HG02763 (cell line): ENCODE results near the gene PLVAP.
A peak's percentile ranks its signal among the peaks of the same experiment; 100 is the strongest.

Source experiments
- ATAC-seq: cut with Tn5 transposase; IDR thresholded peaks from one replicate; pipeline ENCODE4 v1.9.1; 2021; ENCODE audit warnings: mild to moderate bottlenecking, moderate library complexity; ENCODE audit not compliant: unreplicated experiment

PLVAP gene

GRCh38 chr19:17324357-17325114 lies 52.6 kb downstream of the PLVAP start:
- no peak for ATAC-seq

DNA sequence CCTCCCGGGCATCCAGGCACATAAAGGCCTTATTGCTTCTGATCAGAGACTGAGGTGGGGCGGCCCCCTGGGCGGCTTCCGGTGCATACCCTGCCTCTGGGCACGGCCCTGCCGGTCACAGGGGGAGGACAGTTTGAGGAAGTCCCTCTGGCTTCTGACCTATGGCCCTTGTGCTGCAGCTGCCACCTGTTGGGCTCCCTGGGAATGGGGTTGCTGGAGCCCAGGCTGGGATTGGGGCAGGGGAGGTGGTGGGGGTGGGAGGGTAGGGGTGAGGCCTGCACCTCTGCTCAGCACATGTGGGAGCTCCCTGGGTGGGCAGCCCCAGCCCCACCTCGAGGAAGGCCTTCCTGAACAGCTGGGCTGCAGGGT lies 53.2 kb downstream of the PLVAP start:
- ATAC-seq = no peak

DNA sequence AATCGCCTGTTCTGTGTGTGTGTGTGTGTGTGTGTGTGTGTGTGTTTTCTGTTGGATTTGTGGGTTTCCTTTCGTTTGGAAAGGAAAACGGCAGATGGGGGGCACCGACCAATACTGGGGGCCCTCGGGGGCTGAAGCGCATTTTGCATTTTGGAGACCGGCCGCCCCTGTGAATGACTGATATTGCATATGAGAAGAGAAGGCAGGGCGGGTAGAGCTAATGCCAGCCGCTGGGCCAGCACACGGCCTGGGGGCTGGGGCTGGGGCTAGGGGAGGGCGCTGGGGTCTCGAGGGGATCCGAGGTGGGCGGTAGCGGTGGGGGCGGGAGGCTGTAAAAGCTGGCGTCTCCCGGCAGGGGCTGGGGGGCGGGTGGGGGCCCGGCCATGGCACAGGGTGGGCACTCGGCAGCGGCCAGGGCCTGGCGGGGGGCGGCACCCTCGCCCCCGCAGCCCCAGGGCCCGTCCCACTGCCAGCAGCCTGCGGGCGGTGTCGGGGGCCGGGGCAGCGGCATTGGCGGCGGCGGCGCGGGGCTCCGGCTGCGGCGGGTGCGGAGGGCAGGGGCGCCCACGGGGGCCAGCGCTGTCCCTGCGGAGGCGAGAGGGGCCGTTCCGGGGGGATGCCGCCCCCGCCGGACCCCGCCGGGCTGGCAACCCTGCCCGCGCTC lies 53.7 kb downstream of the PLVAP start:
- no peak for ATAC-seq

DNA sequence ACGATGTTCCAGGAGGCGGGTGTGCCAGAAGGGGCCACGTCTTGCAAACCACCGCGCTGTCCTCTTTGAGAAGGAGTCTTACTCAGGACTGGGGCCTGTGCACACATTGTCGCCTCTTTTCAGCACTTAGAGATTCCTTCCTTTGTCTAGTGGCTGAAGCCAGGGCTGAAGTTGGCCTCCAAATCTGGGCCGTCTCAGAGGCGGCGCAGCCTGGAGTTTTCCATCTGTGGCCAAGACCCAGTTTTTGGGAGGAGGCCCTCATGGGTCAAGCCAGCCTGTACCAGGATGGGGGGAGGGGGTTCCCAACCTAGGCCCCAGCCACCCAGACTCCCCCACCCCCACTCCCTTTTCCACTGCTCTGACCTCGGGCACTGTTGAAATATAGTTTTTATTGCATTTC lies 54.3 kb downstream of the PLVAP start:
- ATAC-seq = no peak

GRCh38 chr19:17321655-17322489 lies 55.3 kb downstream of the PLVAP start:
- ATAC-seq = no peak

GRCh38 chr19:17320435-17320834 lies 56.7 kb downstream of the PLVAP start:
- ATAC-seq = no peak

DNA sequence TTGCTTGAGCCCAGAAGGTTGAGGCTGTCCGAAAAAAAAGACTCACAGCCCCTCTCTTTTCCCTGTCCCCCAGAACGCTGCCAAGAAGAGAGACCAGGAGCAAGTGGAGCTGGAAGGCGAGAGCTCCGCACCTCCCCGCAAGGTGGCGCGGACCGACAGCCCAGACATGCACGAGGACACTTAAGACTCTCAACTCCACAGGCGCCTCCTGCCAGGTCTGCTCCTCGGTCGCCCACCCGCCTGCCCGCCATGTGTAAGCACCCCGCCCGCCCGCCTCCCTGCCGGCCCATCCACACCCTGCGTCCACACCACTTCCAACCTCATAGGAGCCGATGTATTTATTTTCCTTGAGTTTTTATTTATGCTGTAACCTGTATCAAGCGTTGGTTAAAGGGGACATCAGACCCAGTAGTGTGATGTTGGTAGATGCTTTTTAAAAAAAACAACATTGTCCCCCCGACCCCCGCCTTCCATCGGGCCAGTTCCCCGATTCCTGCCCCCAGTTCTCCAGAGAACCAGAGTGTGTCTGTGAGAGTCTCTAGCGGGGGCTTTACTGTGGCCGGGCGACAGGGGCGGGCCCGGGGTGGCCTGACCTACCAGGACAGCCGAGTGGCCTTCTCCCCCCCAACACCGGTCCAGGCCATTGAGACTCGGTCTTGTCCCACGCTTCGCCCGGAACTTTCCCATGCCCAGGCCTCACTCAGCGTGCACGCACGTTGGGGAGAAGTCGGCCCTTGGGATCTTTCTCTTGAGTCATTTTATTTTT lies 57.5 kb downstream of the PLVAP start:
- ATAC-seq = no peak

GRCh38 chr19:17318966-17319365 lies 58.2 kb downstream of the PLVAP start:
- ATAC-seq = no peak

GRCh38 chr19:17314007-17314593 lies 63.0 kb downstream of the PLVAP start:
- ATAC-seq = no peak

DNA sequence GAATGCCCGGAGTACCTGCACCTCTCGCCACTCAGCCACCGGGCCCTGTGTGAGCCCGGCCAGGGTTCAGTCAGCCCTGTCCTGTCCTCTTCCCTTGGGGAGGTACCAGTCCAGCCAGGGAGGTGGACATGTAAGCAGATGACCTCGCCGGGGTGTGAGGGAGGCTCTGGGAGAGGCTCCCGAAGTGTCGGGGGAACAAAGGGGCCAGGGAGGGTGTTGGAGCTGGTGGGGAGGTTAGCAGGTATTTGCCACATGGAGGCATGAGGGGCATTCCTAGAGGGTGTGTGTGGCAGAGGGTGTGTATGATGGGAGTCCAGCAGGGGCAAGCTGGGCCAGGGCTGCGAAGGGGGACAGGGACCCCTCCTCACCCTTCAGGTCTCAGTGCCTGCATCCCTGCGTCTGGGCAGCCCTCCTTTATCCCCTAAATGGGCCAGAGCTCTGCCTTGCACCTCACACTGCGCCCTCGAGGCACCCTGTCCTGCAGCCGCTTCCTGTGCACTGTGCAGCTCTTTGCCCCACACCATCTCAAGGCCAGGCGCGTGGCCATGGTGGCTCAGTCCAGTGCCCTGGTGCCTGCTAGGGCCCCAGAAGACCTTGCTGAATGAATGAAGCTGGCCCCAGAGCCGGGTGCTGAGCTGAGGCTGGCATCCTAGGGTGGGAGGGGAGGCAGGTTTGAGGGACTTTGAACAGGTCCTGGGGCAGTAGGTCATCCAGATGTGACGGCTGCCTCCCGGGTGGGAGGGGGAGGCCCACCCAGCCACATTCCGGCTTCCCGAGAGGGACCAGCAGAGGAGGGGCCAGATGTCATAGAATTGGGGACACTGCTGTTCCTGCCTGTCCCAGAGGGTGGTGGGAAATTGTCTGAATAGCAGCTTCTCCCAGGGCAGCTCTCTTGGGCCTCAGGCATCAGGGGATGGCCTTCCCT lies 64.7 kb downstream of the PLVAP start:
- no peak for ATAC-seq

DNA sequence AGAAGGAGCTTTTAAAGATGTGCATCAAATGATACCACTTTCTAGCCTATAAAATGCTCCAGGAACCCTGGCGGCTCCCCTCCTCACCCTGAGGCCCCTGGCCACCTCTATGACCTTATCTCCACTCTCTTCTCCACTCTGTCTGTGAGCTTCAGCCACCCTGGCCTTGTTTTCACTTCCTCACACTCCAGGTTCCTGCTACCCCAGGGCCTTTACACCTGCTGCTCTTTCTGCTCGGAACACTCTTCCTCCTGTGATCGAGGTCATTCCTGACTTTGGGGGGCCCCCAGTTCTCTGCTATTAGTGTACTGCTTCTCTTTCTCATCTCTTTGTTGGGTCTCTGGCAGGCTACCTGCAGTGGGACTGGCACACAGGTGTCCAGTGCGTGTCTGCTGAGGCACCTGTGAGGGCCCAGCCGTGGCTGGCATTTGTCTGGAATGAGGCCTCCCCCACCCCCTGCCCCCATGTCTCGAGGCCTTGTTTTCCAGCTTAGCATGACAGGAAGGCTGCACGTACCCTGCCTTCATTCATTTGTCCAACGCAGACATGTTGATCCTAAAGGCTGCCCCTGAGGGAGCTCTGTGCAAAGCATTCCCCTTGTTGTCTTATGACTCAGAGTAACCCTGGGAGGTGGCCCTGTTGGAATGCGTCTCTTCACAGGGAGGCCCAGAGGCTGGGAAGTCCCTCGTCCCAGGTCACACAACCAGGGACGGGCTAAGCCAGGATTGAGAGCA lies 65.5 kb downstream of the PLVAP start:
- ATAC-seq = no peak

- no peak for ATAC-seq
Measured at GRCh38 chr19:17309965-17310461, 67.1 kb downstream of the PLVAP start.

GRCh38 chr19:17309198-17309964 lies 67.8 kb downstream of the PLVAP start, which contains the start of gene DDA1:
DDA1 (plus strand) TSS chr19:17309563; CDS start chr19:17309655, 92 bp downstream.
- peak; percentile 60 for ATAC-seq

DNA sequence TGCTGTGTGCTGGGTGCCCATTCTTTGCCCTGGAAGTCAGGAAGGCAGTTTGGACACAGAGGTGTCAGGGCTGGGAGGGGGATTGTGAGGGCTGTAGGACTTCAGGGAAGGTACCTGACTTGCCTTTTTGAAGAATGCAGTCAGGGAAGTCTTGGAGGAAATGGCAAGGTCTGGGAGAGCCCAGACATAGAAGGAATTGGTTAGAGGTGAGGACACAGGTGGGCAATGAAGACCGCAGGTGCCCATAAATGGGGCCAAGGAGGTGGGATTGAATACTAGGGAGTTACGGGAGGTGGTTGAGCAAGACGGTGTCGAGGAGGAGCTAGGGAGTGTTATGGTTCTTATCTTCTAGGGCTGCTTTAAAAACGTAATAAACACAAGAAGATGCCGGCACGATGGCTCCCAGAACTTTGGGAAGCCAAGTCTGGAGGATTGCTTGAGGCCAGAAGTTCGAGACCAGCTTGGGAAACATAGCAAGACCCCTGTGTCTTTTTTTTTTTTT lies 69.2 kb downstream of the PLVAP start:
- ATAC-seq = no peak

GRCh38 chr19:17306285-17306714 lies 70.8 kb downstream of the PLVAP start:
- ATAC-seq = no peak

GRCh38 chr19:17305517-17306284 lies 71.4 kb downstream of the PLVAP start, which contains the start of gene MRPL34:
MRPL34 (plus strand) TSS chr19:17305872; CDS start chr19:17305893, 21 bp downstream.
- ATAC-seq = peak; percentile 60

- no peak for ATAC-seq
Measured at GRCh38 chr19:17305216-17305516, 72.0 kb downstream of the PLVAP start.
